Stimulated activated naive CD8-positive, alpha-beta T cell treated with anti-CD3 and anti-CD28 coated beads, Interleukin-15, amount 100 ng/mL, for 72 hours (primary cell): ENCODE measurements around the gene RAPGEF2.
"Not testable (repeated sequence)": the region's sequence is repeated elsewhere in the genome, so short reads cannot be mapped to it uniquely, and the experiment has no call there.

Experiments
- ATAC-seq: fragments of 150-1000 bp; cut with Tn5 transposase; 2 replicates; pipeline ENCODE4 v1.10.0; 2021; ENCODE audit warnings: mild to moderate bottlenecking, moderate library complexity
- DNase-seq, 2 donors: peaks; one replicate each; pipeline ENCODE4 v3.0.0; 2021 to 2022
- H3K27ac Mint-ChIP-seq, 2 donors: one replicate each; pipeline ENCODE4 v1.8.0; 2022; ENCODE audit warnings: mild to moderate bottlenecking in 2 of 2, mixed read lengths in 2 of 2, moderate library complexity in 2 of 2
- H3K27me3 Mint-ChIP-seq: one replicate; pipeline ENCODE4 v1.8.0; 2022; ENCODE audit warnings: mixed read lengths
- H3K4me1 Mint-ChIP-seq: one replicate; pipeline ENCODE4 v1.8.0; 2022; ENCODE audit warnings: mild to moderate bottlenecking, mixed read lengths
- H3K4me3 Mint-ChIP-seq, 2 donors: one replicate each; pipeline ENCODE4 v1.8.0; 2022; ENCODE audit warnings: mild to moderate bottlenecking in 2 of 2, mixed read lengths in 2 of 2, moderate library complexity in 1 of 2
- H3K9me3 Mint-ChIP-seq, 2 donors: one replicate each; pipeline ENCODE4 v1.8.0; 2022; ENCODE audit warnings: mixed read lengths in 2 of 2

Gene RAPGEF2

DNA sequence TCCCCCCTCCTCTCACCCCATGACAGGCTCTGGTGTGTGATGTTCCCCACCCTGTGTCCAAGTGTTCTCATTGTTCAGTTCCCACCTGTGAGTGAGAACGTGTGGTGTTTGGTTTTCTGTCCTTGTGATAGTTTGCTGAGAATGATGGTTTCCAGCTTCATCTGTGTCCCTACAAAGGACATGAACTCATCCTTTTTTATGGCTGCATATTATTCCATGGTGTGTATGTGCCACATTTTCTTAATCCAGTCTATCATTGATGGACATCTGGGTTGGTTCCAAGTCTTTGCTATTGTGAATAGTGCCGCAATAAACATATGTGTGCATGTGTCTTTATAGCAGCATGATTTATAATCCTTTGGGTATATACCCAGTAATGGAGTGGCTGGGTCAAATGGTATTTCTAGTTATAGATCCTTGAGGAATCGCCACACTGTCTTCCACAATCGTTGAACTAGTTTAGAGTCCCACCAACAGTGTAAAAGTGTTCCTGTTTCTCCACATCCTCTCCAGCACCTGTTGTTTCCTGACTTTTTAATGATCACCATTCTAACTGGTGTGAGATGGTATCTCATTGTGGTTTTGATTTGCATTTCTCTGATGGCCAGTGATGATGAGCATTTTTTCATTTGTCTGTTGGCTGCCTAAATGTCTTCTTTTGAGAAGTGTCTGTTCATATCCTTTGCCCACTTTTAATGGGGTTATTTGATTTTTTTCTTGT is 81.2 kb downstream of the RAPGEF2 start:
- peaks cover 26% of the 10 kb centered on the region for H3K4me1 Mint-ChIP-seq
- H3K27me3 Mint-ChIP-seq, H3K4me3 Mint-ChIP-seq, H3K27ac Mint-ChIP-seq, ATAC-seq, H3K9me3 Mint-ChIP-seq, DNase-seq: not testable (repeated sequence)

DNA sequence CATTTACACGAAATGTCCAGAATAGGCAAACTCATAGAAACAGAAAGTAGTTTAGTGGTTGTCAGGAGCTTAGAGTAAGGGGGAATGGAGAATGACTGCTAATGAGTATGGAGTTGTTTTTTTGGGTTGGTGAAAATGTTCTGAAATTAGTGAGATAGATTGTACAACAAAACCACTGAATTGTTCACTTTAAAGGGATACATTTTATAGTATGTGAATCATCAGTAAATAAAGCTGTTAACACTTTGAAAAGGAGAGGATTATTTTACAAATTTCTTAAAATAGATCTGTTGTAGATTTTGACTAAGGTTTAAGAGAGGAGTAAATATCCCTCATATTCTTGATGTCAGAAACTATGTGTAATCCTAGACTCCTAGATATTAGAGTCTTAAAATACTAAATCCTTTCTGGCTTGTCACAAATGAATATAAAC is 82.7 kb downstream of the RAPGEF2 start:
- no peaks in the 10 kb centered on the region for H3K27me3 Mint-ChIP-seq
- peak overlapping the region in 1 of 2 donors; percentile 44 for H3K27ac Mint-ChIP-seq
- peak overlapping the region in 1 of 2 donors; percentile 53 for H3K4me3 Mint-ChIP-seq
- H3K9me3 Mint-ChIP-seq: no peaks in the 10 kb centered on the region
- no peak for DNase-seq
- ATAC-seq: peak; percentile 70
- H3K4me1 Mint-ChIP-seq: peaks cover 12% of the 10 kb centered on the region

DNA sequence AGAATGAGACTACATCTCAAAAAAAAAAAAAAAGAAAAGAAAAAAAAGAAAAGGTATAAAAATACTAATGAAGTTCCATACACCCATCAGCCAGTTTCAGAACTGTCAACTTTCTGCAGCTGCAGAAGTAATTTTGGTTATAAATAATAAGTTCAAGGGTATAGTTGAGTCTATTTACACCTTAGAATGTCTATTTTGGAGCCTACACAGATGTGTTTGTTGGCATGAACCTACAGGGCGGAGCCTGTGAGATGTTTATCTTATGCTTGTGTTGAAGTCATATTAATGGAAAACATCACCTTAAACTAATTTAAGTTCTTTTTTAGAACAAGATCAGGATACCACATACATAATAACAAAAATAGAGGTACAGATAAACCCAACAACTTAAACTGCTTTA is 85.8 kb downstream of the RAPGEF2 start:
- ATAC-seq: no peak

DNA sequence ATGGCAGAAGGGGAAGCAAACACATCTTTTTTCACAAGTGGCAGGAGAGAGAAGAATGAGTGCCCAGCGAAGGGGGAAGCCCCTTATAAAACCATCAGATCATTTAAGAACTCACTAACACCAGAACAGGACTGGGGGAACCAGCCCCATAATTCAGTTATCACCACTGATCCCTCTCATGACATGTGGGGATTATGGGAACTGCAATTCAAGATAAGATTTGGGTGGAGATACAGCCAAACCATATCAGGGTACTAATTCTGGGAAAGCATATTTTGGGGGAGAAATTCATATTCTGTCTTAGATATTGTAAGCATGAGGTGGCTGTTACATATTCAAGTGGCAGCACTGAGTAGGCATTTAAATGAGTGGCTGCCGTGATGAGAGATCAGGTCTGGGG is 87.8 kb downstream of the RAPGEF2 start:
- H3K4me3 Mint-ChIP-seq: no peak overlapping the region
- no peak overlapping the region for H3K27ac Mint-ChIP-seq
- ATAC-seq (no peak), DNase-seq (no peak)
- H3K4me1 Mint-ChIP-seq: peaks cover 2% of the 10 kb centered on the region
- H3K27me3 Mint-ChIP-seq: no peaks in the 10 kb centered on the region
- no peaks in the 10 kb centered on the region for H3K9me3 Mint-ChIP-seq

More for the DNA sequence above, 85.8 kb downstream of the RAPGEF2 start:
- Mint-ChIP-seq H3K27me3 (no peaks in the 10 kb centered on the region), H3K9me3 (no peaks in the 10 kb centered on the region), H3K4me3 (no peak overlapping the region), H3K27ac (no peak overlapping the region), H3K4me1 (peaks cover 12% of the 10 kb centered on the region)
- no peak for DNase-seq

DNA sequence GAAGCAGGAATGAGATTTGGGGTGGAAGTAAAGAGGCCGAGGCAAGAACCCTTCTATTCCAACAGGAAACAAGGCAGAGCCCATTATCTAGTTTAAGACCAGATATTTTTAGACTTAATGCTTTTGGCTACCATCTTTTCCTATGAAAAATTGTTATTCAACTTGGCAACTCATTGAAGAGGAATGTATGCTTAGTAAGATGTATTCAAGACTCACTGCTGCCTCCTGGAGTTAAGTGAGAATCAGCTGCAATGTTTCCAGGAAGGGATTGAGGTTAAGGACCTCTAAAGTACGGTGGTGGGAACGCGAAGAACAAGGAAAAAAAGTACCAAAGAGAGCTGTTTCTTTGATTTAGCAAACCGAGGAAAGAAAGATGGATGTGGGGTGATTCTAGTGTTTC is 89.1 kb downstream of the RAPGEF2 start:
- ATAC-seq: no peak
- Mint-ChIP-seq H3K27me3 (no peaks in the 10 kb centered on the region), H3K4me1 (no peaks in the 10 kb centered on the region), H3K27ac (no peak overlapping the region), H3K9me3 (no peaks in the 10 kb centered on the region), H3K4me3 (no peak overlapping the region)
- DNase-seq: no peak

DNA sequence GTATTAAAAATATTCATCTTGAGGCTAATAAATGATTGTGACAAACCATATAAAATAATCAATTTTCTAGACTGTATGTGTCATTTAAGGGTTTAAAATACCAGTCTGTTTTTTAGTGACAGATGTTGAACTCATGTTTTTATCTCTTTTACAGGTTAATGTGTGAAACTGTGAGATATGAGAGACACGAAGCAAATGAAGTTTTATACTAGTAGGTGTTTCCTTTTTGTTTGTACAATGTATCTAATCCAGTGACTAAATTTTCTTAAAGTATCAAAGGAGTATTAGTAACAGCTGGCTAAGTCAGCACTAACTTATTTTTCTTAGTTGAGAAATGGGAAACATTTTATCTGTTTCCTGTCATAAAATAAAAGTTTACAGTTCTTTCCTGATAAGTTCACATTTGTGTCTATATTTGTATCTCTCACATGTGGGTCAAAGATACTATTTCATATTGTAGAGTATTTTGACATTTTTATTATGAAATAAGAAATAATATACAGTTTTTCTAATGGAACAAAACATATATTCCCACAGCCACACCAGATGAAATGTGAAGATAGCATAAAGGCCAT is 90.3 kb downstream of the RAPGEF2 start:
- Mint-ChIP-seq H3K4me3 (no peak overlapping the region), H3K27me3 (no peaks in the 10 kb centered on the region), H3K9me3 (no peaks in the 10 kb centered on the region), H3K27ac (no peak overlapping the region), H3K4me1 (peaks cover 6% of the 10 kb centered on the region)
- ATAC-seq: no peak
- DNase-seq: no peak

DNA sequence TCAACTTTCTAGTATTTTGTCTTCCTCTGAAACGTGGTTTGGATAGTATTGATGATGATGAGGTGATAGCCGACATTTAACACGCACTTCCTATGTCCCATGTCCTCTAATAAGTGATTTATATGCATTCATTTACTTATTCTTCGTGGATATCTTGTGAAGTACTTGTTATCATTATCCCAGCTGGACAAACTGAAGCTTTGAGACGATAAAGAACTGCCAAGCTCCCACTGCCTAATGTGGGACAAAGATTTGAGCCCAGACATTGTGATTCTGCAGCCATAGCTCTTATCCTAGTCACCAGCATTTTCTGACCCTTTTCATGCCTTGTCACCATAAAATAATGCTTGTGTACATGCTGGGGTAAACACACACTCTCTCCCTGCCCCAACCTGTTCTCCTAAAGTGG is 92.5 kb downstream of the RAPGEF2 start:
- Mint-ChIP-seq H3K4me3 (no peak overlapping the region), H3K27me3 (no peaks in the 10 kb centered on the region), H3K9me3 (no peaks in the 10 kb centered on the region), H3K27ac (no peak overlapping the region), H3K4me1 (peaks cover 10% of the 10 kb centered on the region)
- ATAC-seq (no peak), DNase-seq (no peak)

DNA sequence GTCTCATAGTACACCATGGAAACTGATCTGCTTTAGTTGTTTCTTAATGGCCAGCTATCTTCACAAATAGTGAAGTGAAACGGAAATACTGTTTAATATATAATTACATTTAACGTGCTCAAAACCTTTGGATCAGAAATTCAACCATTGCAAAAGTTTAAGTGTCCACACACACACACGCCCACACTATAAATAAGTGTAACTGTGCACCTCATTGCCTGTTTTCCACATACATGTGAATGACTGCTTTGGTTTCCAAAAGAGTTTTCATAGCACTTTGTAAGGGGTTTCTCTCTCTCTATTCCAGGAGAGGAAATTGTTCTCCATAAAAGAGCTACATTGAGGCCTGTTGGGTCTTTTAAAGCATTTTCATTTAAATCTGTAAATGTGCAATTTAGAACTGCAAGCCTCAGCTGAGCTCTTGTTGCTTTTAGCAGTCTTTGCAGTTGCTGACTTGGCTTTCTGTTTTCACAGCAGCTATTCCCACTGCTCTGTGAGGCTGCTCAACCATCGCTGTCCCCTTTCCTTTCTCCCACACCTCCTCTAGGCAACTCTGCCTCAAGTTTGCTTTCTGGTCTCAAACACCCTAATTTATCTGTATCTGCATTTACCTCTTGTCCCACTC is 94.5 kb downstream of the RAPGEF2 start:
- Mint-ChIP-seq H3K9me3 (no peaks in the 10 kb centered on the region), H3K4me3 (no peak overlapping the region), H3K4me1 (peaks cover 10% of the 10 kb centered on the region), H3K27ac (no peak overlapping the region), H3K27me3 (no peaks in the 10 kb centered on the region)
- DNase-seq: no peak
- no peak for ATAC-seq

DNA sequence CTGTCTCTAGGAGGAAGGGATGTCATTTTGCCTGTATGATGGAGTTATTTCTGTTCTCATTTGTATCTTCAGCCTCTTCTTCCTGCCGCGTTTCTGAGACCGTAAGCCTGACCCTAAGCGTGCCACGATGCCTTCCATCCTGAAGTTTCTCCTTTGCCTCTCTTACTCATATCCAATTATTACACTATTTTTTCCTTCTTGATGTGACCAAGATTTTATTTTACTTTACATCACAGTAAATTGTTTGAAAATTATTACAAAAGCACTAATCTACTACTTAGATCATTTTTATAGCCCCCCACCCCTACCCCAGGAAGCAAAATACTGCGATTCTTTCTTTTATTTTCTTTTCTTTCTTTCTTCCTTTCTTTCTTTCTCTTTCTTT is 95.0 kb downstream of the RAPGEF2 start:
- Mint-ChIP-seq H3K27me3 (no peaks in the 10 kb centered on the region), H3K9me3 (no peaks in the 10 kb centered on the region), H3K4me1 (peaks cover 15% of the 10 kb centered on the region), H3K4me3 (no peak overlapping the region), H3K27ac (no peak overlapping the region)
- no peak for ATAC-seq
- no peak for DNase-seq

DNA sequence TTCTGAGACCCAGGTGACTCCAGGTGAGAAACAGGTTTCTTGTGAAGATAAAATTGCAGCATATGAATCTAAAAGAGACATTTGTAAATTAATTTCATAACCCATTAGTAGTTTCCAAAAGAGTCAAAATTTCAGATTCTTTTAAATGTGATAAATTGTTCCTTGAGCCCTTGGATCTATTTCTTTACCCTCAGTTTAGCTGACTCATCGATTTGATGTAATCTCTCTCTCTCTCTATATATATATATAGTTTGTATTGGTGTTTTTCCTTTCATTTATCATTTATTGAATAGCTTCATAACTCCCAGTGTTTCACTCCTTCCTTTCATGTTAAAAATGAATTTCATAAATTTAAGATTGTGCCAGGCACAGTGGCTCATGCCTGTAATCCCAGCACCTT is 96.9 kb downstream of the RAPGEF2 start:
- no peaks in the 10 kb centered on the region for H3K9me3 Mint-ChIP-seq
- no peak overlapping the region for H3K27ac Mint-ChIP-seq
- no peak for DNase-seq
- ATAC-seq: no peak
- no peaks in the 10 kb centered on the region for H3K27me3 Mint-ChIP-seq
- H3K4me3 Mint-ChIP-seq: no peak overlapping the region
- peaks cover 35% of the 10 kb centered on the region for H3K4me1 Mint-ChIP-seq

DNA sequence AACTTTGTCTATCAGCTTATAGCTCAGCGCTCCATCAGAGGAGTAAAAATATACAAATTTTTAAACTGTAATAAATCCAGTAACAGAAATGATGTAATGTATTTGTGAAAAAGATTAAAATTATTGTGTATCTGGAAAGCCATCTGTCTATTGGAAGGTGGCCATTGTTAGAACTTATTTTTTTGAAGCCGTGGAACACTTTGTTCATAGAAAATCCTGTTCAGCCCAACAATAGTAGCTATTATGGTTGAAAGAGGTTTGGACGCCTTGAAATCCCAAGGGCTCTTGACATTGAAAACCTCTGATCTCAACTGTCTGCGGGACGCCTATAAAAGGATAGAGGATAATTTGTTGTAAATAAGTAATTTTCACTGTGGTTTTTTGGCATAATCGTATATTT is 98.3 kb downstream of the RAPGEF2 start:
- DNase-seq: no peak

DNA sequence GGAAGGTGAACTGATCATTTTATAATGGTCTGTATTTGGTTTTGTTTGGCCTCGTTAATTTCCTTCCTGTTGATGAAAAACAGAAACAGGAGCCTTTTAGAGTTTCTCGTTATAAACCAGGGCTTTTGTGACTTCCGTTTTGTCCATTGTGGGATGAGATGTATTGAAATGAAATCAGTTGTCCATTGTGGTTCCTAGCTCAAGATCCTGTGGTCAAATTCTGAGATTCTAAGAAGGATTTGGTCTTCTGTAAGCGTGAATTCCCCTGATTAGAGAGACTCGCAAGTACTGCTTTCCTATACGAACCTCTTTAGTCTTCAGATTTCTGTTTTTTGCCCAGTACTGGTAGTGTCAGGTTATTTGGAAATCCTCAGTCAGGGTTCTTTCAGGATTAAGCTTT is 101.7 kb downstream of the RAPGEF2 start:
- DNase-seq (no peak), ATAC-seq (no peak)
- Mint-ChIP-seq H3K9me3 (peaks cover 0 to 7% of the 10 kb centered on the region in 2 donors), H3K4me3 (no peak overlapping the region), H3K27me3 (no peaks in the 10 kb centered on the region), H3K4me1 (peaks cover 55% of the 10 kb centered on the region), H3K27ac (no peak overlapping the region)

More for the DNA sequence above, 98.3 kb downstream of the RAPGEF2 start:
- Mint-ChIP-seq H3K4me1 (peaks cover 45% of the 10 kb centered on the region), H3K4me3 (no peak overlapping the region), H3K9me3 (peaks cover 0 to 7% of the 10 kb centered on the region in 2 donors), H3K27me3 (no peaks in the 10 kb centered on the region), H3K27ac (no peak overlapping the region)
- no peak for ATAC-seq

DNA sequence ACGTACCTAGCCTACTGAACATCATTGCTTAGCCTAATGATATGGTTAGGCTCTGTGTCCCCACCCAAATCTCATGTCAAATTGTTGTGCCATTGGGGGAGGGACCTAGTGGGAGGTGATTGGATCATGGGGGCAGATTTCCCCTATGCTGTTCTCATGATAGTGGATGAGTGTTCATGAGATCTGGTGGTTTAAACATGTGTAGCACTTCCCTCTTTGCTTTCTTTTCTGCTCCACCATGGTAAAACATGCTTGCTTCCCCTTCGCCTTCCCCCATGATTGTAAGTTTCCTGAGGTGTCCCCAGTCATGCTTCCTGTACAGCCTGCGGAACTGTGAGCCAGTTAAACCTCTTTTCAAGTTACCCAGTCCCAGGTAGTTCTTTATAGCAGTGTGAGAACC is 102.6 kb downstream of the RAPGEF2 start:
- Mint-ChIP-seq H3K27me3 (no peaks in the 10 kb centered on the region), H3K4me1 (peaks cover 55% of the 10 kb centered on the region), H3K4me3 (peak overlapping the region; percentile 44 to 79), H3K27ac (peak overlapping the region in 1 of 2 donors; percentile 85), H3K9me3 (peaks cover 0 to 7% of the 10 kb centered on the region in 2 donors)
- no peak for DNase-seq
- ATAC-seq: no peak

DNA sequence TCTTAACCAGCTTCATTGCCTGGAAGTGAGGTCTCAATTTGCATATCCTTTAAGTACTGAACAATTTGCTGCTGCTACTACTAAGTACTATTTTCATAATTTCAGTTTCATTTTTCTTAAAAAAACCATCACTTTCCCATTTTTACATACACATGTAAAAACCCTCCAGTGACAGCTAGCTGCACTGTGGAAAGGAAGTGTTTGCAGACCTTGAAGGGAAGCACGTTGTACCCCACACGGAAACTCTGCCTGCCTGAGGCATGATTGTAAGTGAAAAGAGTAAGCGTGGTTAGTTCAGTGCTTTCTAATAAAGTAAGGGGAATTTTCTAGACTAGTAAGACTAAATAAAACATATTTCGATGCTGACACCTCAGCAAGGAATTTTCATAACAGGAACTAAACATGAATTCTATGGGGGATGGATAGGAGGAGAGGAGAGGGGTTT is 103.6 kb downstream of the RAPGEF2 start:
- DNase-seq (peak; percentile 17 to 72), ATAC-seq (peak; percentile 96)
- H3K27ac Mint-ChIP-seq: peak overlapping the region in 1 of 2 donors; percentile 88
- peaks cover 0 to 7% of the 10 kb centered on the region in 2 donors for H3K9me3 Mint-ChIP-seq
- H3K4me3 Mint-ChIP-seq: peak overlapping the region; percentile 74 to 79
- no peaks in the 10 kb centered on the region for H3K27me3 Mint-ChIP-seq
- H3K4me1 Mint-ChIP-seq: peaks cover 55% of the 10 kb centered on the region

DNA sequence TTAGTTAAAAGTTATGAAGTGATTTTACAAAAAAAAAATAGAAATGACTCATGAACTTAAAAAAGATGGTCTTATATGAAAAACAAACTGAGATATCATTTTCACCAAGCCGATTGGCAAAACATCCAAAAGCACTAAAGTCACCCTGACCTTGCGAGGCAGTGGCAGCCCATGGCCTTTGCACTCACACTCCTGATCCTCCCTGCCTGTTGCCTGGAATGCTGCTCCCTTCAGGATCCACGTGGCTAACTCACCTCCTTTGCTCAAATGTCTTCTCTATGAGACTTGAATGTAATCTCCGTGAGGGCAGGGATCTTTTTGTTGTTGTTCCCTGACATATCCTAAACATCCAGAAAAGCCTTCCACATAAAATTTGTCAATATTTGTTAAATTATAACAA is 106.4 kb downstream of the RAPGEF2 start:
- Mint-ChIP-seq H3K9me3 (peaks cover 0 to 7% of the 10 kb centered on the region in 2 donors), H3K4me3 (no peak overlapping the region), H3K27me3 (no peaks in the 10 kb centered on the region), H3K27ac (no peak overlapping the region), H3K4me1 (peaks cover 37% of the 10 kb centered on the region)
- no peak for ATAC-seq
- no peak for DNase-seq

DNA sequence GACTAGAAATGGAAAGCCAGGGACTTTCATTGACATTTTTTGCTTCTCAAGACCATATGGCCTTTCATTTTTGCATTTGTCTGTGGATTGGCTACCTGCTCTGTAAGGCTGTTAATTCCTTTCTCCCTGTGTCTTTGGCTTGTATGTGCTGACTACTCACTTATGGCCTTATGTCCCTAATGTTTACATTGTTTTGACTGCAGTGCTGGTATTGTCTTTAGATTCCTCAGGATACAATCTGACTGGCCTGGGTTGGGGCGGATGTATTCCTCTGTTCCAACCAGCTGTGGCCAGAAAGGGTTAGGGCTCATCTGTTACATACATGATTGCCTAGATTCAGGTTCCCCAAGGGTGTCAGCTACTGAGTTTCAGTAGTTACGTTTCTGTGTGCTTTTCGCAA is 108.1 kb downstream of the RAPGEF2 start:
- ATAC-seq (no peak), DNase-seq (no peak)
- no peak overlapping the region for H3K27ac Mint-ChIP-seq
- no peaks in the 10 kb centered on the region for H3K9me3 Mint-ChIP-seq
- no peaks in the 10 kb centered on the region for H3K27me3 Mint-ChIP-seq
- H3K4me3 Mint-ChIP-seq: no peak overlapping the region
- peaks cover 23% of the 10 kb centered on the region for H3K4me1 Mint-ChIP-seq
